ENCODE data around the gene IFT80.

- TF ChIP-seq POLR2A (IDR thresholded peaks at IDR 0.05) (no peak), POLR2AphosphoS5 (IDR thresholded peaks at IDR 0.05) (no peak)
Observed at GRCh38 chr3:160392798-160393197, 6.2 kb downstream of the IFT80 start.
